Left renal cortex interstitium (tissue), 4 donors: ENCODE data around the gene RAB3A. TPM values are rescaled to one million over a fixed set of nuclear protein-coding genes. Genes with fewer than 3 reads are reported as not detected.
A peak's percentile ranks its signal among the peaks of the same experiment; 100 is the strongest.
"Not testable (repeated sequence)": the region's sequence is repeated elsewhere in the genome, so short reads cannot be mapped to it uniquely, and the experiment has no call there.

Experiments used
- DNase-seq, 4 donors: peaks; one replicate each; pipeline ENCODE4 v3.0.0-alpha.2; 2013; ENCODE audit warnings: low read depth in 4 of 4, low spot score in 2 of 4, missing footprints in 1 of 4
- polyA plus RNA-seq, 4 donors: library from polyadenylated mRNA; unstranded; fragments of 120-200 nt; gene quantifications; one replicate each; pipeline ENCODE4 v1.2.1, GENCODE V29; 2013; ENCODE audit not compliant: insufficient read length in 4 of 4

RAB3A gene
- polyA plus RNA-seq, 4 donors: 4.6 to 5.8 (median 5.3) TPM

DNA sequence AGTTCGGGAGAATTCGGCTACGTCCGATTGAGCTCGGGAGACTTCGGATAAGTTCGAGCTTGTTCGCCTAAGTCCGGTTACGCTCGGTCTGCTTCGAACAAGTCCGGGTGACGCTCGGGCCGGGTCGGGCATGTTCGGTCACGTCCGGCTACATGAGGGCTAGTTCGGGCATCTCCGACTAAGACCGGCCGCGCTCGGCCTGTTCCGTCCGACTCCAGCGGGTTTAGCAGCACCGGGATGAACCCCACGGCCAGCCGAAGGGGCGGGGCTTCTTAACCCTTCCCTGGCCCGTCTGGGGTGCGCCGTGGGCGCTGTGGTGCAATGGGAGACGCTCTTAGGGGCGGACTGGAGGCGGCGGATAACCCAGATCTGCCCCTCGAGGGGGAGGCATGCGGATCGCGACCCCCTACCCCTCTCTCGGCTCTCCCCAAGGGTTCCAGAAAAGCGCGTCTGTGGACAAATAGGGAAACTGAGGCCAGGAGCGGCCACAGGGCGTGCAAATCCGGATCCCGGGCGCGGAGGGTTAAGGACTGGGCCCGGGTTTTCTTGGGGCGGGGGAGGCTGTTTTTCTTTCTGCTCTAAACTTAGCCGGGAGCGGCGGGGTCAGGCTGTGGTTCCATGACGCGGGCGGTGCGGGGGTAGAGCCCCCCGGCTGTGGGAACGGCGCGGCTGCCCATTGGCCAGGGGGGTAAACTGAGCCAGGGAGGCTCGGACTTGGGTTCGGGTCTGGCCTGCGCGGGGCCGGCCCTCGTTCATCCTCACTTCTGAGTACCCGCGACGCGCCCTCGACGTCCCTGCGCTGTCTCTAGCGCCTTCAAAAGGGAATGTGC is 20.9 kb upstream of the RAB3A start:
- DNase-seq: peak; percentile 85 to 95 (median 92)

DNA sequence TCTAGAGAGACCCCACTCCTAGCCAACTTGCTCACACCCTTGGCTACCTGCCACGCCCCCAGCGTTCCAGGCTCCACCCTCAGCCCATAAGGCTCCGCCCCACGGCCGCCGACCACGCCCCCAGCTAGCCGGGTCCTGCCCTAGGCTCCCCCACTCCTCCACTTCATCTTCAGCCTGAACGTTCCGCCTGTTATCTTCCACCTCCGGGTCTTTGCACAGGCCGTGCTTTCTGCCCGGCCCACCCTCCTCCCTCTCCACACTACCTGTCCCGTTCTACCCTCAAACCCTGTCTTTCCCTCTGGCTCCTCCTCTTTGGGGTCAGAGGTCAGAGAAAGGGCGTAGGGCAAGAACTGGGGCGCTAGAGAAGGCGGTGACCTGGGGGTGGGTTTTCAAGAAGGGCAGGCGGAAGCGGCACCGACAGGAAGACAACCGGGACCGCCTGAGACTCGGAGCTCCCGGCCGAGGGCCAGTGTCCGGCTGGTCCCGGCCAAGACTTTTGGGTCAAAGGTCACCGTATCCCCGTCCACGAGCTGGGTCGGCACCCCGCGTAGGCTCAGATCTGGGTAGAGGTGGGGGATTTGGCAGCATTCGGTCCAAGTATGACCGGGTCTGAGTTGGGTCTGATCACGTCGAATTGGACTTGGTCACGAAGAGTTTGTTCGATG is 20.1 kb upstream of the RAB3A start:
- DNase-seq: no peak

DNA sequence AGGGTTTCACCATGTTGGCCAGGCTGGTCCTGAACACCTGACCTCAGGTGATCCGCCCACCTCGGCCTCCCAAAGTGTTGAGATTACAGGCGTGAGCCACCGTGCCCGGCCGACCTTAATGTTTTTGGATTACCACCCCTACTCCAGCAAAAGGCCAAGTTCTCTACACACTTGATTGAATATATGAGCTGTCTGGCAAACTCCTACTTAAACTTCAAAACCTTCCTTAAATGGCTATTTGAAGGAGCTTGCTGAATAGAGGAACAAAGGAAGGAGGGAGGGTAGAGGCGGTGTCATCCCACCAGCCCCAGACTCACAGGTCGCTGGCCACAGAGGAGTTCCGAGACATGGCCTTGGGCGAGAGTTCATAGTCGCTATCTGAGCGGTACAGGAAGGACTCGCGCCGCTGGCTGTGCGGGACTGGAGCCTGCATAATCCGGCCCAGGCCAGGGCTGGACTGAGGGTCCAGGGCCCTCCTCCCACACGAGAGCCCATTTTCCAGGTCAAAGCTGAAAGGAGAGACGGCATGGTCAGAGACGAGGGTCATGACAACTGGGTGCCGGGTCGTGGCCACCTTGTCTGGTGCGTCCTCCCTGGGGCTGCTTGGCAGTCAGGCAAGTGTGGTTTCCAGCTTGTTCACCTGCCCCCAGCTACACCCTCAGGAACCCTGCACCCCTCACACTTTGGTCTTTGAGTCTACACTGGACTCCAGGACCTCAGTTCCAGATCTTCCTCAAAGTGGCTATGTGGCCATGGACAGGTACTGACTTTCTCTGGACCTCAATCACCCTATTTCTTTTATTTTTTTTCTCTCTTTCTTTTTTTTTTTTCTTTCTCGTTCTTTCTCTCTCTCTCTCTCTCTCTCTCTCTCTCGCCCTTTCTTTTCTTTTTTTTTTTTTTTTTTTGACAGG is 18.2 kb upstream of the RAB3A start:
- no peak for DNase-seq

DNA sequence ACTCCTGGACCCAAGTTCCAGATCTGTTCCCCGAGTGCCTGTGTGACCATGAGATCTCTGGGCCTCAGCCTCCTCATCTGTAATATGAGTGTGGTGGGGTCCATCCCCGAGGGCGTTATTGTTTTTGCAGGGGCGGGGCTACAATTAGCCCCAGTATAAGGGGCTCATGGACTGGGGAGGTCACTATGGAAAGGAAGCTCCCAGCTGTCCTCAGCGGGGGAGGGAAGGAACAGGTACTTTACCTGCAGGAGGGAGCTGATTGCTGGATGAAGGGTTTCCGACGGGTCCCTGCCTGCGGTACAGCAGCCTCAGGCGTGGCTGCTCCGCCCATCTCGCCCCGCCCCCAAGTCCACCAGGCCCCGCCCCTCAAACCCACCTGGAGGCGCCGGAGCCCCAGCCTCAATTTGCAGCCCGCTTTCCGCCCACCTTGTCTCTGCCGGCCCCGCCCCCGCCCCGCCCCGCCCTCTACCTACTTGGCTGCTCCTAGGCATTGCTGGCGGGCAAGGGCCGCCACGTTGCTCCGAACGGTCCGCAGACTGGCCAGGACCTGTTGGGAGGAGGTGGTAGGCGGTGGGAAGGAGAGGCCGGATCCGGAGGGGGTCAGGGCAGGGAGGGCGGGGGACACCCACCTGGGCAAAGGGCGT is 16.9 kb upstream of the RAB3A start:
- no peak for DNase-seq

DNA sequence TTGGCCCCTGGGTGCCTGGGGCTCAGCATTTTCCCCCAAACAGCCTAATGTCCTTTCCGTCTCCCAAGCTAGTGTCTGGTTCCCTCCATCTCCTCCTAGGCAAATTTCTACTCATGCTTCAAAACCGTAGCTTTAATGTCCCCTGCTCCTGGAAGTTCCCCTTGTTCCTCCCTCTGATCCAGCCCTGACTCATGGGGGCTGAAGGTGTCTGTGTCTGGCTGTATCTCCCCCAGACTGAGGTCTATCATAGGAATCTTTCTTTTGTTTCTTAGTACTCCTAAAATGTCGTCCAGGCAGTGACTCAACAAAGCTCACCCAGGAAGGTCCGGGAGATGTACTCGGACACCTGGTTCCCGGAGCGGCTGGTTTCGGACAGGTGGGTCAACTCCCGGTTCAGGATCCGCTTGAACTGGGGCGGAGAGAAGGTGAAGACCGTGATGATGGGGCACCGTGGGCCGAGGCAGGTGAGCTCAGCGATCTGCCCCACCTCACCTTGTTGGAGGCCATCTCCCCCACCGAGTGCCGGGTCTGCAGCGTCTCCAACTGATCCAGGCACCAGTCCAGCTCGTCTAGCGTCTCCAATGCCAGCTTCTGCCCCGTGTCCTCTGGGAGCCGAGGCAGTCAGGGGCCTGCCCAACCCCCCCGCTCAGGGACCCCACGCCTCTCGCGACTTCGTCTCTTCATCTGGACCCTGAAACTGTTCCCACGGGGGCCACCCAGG is 16.2 kb upstream of the RAB3A start:
- DNase-seq: no peak

DNA sequence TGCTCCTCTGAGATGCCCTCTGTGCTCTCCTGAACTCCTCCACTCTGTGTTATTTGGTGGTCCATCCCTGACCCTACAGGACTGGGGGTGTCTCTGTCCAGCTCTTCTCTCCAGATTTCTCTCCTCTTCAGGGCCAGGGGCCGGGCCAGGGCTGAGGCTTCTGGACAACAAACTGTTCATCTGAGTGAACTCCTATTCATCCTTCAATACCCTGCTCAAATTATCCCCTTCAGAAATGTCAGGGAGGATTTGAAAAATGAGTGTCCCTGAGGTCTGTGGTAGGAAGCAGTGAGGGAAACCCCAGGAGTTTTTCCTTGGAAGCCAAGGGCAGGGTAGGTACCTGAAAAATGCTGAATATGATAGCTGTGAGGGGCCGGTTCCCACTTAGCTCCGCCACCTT is 14.8 kb upstream of the RAB3A start:
- DNase-seq: no peak

DNA sequence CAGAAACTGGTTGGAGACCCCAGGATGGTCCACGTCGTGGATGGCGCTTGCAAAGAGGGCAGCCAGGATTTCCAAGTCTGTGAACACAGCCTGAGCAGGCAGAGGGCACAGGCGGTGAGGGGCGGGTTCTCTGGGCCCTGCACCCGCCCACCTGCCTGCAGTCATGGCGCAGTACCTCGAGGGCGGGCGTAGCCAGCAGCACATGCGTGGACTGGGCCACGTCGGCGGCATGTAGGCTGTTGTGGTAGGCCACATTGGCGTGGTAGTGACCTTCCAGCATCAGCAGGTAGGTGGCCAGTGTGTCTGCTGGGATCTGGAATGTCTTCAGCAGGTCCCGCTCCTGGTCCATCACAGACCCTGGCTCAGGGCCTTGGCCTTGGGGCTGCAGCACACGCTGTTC is 14.3 kb upstream of the RAB3A start:
- DNase-seq: no peak

DNA sequence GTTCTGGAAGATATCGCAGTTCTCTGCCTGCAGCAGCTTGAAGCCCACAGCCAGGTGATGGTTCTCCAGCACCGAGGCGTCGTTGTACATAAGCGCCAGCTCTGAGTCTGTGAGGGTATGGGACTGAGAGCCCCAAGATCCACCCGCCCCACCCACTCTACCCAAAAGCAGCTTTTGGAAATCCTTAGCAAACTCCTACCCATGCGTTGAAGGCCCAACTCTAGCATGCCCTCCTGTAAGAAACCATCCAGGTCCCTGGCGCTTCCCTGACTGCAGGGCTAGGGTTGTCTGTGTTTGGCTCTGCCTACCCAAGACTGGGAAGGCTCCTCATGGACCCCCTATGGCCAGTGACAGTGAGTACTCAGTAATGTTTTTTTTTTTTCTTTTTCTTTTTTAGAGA is 12.9 kb upstream of the RAB3A start:
- no peak for DNase-seq

DNA sequence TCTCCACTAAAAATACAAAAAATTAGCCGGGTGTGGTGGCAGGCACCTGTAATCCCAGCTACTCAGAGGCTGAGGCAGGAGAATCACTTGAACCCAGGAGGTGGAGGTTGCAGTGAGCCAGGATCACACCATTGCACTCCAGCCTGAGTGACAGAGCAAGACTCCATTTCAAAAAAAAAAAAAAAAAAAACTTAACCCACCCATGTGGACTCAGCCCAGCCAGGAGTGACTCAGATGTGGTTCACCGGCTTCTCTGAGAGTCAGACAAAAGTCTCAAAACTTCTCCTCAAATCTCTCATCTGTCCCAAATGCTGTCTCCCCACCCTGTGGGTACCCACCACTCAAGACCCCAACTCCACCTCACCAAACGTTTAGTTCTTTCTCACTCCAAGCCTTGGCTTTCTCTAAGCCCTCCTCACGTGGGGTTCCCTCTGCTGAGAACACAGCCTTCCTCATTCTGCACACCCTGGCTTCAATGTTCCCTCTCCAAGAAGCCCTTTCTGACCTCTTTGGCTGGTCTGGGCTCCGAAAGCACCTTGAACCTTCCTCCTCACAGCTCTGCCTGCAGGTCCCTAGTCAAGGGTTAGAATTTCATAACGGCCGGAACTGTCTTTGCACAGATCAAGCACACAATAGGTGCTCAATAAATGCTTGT is 11.1 kb upstream of the RAB3A start:
- DNase-seq: no peak

DNA sequence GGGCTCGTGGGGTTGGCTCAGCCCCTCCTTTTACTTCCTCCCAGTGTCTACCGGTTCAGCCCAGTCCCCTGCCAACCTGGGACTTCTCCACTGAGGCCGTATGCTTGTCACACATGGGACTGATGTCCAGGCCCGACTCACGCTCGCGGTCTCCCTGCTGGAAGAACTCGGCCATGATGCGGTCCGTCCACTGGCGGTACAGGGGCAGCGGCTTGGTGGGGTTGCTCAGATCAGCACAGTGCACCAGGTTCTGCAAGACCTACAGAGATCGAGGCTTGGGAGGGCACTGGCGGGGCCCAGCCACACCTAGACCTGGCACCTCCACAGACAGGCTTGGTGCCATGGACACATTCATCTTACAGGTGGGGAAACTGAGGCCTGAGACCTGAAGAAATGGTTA is 7.8 kb upstream of the RAB3A start:
- DNase-seq: no peak

DNA sequence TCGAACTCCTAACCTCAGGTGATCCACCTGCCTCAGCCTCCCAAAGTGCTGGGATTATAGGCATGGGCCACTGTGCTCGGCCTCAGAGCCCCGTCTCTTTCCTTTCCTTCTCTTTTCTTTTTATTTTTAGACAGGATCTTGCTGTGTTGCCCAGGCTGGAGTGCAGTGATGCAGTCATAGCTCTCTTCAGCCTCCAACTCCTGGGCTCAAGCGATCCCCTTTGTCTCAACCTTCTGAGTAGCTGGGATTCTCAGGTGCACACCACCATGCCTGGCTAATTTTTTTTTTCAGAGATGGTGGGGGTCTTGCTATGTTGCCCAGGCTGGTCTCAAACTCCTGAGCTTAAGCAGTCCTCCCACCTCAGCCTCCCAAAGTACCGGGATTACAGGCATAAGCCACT is 6.1 kb upstream of the RAB3A start:
- DNase-seq: not testable (repeated sequence)

DNA sequence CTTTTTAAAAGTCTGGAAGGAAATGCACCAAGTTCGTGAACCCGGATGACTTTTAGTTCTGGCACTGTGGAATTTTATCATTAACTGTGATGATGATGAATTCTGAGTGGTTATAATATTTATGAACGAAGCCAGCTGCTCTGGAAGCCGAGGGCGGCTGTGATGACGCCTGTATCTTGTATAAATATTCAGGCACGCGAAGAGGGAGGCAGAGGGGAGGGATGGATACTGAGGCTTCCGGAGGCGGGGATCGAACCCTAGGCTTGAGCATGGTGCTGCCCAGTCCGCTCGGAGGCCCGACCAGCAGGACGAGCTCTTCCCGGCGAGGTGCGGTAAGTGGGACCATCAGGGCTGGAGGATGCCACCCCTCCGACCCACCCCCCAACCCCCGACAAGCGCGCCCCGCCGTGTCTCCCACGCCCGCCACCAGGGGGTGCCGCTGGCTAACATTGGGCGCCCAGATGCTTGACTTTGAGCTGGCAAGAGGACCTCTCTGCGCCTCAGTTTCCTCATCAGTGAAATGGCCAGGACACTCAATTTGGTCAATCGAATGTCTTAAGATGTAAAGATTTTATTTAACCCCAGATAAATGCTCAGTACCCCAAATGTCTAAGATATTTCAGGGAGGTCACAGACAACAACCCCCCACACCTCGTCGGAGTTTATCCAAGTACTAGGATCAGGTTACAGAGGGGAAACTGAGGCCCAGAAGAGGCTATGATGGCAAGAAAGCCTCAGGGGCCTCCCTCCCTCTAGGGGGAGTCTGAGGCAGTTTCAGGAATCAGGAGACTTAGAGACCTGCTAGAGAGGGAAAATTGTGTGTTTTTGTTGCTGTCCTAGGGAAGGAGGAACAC is 4.5 kb upstream of the RAB3A start:
- no peak for DNase-seq

DNA sequence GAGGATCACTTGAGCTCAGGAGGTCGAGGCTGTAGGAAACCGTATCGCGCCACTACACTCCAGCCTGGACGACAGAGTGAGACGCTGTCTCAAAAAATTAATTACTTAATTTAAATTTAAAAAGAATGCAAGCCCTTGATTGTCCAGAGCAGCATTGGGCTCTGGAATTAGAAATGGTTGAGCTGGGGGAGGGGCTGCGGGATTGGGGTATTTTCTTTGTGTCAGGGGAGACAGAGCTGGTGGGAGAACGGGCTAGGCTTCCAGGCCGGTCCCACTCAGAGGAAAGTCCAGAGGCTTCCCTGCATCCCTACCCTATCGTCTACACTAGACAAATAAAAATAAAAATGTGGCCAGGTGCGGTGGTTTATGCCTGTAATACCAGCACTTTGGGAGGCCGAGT is 2.2 kb upstream of the RAB3A start:
- no peak for DNase-seq

DNA sequence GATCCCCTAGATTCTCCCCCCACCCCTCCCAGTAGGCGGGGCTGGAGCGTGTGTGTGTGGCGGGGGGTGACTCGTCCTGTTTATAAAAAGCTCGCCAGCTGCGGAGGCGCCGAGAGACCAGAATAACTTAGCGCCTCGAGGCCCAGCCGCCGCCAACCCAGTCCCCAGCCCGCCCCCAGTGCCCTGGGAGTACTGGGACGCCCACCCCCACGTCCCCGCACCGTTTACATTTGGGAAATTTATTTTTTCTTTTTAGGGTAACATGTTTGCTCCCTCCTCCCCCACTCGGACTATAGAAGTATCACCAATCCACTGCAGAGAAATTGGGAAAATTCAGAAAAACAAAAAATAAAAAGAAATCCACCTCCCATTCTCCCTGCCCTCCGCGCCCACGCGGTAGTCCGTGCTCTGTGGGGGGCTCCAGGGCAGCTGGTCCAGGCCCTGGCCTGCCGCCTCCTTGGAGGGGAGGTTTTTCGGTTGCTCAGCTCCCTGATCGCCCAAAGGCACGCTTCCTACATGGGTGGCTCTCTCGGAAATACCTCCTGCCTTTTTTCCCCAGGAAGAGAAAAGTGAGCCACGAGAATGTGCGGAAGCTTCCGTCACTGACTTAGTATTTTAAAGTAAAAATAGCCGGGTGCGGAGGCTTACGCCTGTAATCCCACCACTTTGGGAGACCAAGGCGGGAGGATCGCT is 1.5 kb upstream of the RAB3A start:
- no peak for DNase-seq

DNA sequence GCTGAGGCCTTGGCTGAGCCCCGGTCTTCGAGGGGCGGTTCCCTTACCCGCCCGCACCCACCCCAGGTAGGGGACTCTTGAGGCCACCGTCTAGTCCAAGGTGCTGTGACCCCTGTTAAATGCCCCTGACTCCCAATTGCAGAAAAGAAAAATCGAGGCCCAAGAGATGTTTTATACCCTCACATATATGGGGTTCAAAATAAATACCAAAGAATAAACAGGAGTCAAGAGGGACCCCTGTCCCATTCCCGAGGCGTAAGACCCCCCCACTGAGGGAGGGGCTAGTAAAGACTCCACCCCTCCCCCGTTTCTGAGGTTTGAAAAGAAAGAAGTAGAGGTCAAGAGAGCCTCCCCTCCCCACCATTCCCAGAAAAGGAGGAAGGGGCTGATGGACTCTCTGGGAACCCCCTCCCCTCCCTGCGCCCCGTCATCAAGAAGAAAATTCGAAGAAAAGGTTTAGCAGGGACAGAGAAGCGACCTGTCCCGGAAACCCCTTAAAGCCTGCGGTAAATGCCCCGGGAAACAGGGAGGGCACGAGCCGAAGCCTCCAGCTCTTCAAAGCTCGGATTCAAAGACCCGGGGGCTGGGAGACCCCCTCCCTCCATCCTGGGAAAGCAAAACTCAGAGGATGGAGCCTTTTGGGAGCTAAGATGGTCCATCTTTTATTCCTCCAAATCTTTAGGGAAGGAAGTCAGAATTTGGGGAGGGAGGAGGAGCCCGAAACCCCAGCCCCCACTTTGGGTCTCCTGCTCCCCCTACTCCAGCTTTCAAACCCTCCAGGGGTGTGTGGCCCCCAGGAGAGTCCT is 755 bp upstream of the RAB3A start:
- peak in 3 of 4 donors; percentile 82 to 89 (median 84) for DNase-seq

DNA sequence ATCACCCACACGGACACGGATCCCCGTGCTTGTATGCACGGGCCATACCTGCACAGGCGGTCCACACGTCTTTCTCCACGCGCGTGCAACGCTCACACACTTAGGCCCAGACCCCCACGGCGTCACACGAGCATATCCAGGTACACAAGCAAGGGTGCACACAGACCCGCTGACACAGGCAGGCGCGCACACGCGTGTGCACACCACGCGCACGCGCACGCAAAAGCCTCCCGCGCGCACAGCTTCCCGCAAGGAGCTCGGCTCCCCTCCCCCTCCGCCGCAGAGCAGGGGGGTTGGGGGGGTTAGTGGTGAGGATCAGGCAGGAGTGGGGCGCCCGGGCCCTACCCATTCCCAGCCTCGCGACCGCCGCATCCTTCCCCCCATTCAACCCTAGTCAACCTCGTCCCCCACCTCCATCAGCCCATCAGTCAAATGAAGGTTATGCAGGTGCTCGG is 407 bp downstream of the RAB3A start:
- no peak for DNase-seq

DNA sequence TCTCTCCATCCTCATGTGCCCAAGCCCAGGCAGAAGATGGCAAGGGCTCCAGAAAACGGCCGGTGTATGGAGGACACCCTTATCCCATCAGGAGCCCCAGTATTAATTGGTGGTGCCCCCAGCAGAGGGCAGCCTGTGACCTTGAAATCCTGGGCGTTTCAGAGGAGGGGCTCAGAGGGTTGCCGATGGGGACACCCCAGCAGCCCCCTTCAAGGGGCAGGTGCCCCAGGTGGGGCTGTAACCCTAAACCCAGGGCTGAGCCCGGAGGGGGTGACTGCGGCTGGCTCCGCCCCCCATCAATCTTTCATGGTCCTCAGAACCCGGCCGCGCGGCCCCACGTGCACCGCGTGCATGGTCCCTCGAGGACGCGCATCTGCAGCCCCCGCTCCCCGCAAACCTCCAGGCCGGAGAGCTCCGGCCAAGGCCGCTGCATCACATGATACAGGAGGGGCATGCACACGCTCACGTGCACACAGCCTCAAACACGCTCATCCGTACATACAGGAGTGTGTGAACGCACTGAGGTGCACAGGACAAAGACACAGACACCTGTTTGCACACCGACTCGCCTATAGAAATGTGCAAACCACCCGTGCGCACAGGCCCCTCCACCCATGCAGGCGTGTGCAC is 949 bp downstream of the RAB3A start:
- no peak for DNase-seq
